ENCODE results near the gene GPC6.

Gene GPC6

DNA sequence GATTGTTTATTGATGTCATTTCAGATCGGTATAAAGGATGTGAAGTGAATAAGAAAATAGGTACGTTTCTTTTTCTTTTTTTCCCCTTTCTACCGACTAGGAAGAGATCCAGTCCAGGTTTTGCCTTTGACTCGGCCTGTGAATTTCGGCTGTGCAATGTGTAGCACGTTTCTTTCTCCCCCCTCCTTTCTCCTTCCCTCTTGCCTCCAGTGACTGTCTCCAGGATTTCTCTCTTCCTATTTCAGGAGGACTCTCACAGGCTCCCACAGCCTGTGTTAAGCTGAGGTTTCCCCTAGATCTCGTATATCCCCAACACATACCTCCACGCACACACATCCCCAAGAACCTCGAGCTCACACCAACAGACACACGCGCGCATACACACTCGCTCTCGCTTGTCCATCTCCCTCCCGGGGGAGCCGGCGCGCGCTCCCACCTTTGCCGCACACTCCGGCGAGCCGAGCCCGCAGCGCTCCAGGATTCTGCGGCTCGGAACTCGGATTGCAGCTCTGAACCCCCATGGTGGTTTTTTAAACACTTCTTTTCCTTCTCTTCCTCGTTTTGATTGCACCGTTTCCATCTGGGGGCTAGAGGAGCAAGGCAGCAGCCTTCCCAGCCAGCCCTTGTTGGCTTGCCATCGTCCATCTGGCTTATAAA, at the start of gene GPC6:
TSS of gene GPC6 (plus strand) at position 185 of the 657 bp plus-strand sequence.
- H3K4me3 ChIP-seq (ENCODE audit: low read depth, low read length), result peak within 1 kb of the TSS; percentile 86
- H3K27ac ChIP-seq, result peak within 1 kb of the TSS; percentile 95
- DNase-seq, result peak; percentile 95
- TF ChIP-seq, protein P1, sequence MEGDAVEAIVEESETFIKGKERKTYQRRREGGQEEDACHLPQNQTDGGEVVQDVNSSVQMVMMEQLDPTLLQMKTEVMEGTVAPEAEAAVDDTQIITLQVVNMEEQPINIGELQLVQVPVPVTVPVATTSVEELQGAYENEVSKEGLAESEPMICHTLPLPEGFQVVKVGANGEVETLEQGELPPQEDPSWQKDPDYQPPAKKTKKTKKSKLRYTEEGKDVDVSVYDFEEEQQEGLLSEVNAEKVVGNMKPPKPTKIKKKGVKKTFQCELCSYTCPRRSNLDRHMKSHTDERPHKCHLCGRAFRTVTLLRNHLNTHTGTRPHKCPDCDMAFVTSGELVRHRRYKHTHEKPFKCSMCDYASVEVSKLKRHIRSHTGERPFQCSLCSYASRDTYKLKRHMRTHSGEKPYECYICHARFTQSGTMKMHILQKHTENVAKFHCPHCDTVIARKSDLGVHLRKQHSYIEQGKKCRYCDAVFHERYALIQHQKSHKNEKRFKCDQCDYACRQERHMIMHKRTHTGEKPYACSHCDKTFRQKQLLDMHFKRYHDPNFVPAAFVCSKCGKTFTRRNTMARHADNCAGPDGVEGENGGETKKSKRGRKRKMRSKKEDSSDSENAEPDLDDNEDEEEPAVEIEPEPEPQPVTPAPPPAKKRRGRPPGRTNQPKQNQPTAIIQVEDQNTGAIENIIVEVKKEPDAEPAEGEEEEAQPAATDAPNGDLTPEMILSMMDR (IDR thresholded peaks at IDR 0.05; ENCODE audit: low read depth, low read length), result no peak
- H3K9me3 ChIP-seq (ENCODE audit: severe bottlenecking), result no peaks in the 10 kb centered on the region
- H3K36me3 ChIP-seq, result peaks cover 27% of the 10 kb centered on the region
- no peaks in the 10 kb centered on the region for H3K27me3 ChIP-seq (ENCODE audit: insufficient read depth, low read depth, severe bottlenecking)

DNA sequence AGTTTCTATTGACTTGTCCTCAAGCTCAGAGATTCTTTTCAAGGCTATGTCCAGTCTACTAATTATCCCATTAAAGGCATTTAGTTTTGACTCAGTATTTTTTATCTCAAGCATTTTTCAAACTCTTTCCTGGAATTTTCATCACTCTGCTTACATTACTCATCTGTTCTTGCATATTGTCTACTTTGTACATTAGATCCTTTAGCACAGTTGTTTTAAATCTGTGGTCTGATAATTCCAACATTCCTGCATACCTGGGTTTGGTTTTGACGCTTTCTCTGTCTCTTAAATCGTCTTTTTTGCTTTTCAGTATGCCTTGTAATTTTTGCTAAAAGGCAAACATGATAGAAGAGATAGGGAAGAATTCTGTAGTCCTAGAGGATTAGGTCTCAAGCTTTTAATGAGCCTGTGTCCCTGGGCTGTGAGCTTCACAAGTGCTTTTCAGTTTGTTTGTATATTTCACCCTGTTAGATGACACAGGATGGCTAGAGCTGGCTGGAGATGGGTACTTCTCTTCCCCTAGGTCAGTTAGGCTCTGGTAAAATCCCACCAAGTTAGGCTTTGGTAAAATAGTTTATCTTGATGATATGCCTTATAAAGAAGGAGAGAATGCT, 46.1 kb upstream of the GPC6 start:
- H3K9me3 ChIP-seq (ENCODE audit: severe bottlenecking), result peaks cover 3% of the 10 kb centered on the region

DNA sequence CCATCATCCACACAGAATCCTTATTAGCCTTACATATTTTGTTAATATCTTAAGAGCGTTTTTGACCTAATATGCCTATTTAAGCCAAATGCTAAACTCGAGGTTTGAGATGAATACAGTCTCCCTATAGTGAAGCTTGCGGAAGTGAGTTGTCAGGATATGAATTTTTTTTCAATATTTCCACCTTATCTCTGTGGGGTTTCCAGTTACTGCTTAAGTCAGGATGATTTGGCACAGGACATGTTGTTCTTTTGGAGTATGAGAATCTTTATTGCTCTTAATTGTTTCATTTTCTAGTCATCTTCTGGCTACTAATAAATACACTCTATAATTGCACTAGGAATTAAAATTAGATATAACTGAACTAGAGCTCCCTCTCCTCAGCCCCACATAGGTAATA, 44.2 kb upstream of the GPC6 start:
- H3K27ac ChIP-seq, result no peak overlapping the region
- no peaks in the 10 kb centered on the region for H3K36me3 ChIP-seq
- H3K9me3 ChIP-seq (ENCODE audit: severe bottlenecking), result peaks cover 5% of the 10 kb centered on the region
- no peaks in the 10 kb centered on the region for H3K27me3 ChIP-seq (ENCODE audit: insufficient read depth, low read depth, severe bottlenecking)
- no peak overlapping the region for H3K4me3 ChIP-seq (ENCODE audit: low read depth, low read length)
- TF ChIP-seq, protein P1 (IDR thresholded peaks at IDR 0.05; ENCODE audit: low read depth, low read length), result no peak
- DNase-seq, result no peak

More for the DNA sequence above, 46.1 kb upstream of the GPC6 start:
- no peak overlapping the region for H3K27ac ChIP-seq
- H3K4me3 ChIP-seq (ENCODE audit: low read depth, low read length), result no peak overlapping the region
- H3K27me3 ChIP-seq (ENCODE audit: insufficient read depth, low read depth, severe bottlenecking), result no peaks in the 10 kb centered on the region
- no peaks in the 10 kb centered on the region for H3K36me3 ChIP-seq
- TF ChIP-seq, protein P1 (IDR thresholded peaks at IDR 0.05; ENCODE audit: low read depth, low read length), result no peak
- DNase-seq, result no peak

DNA sequence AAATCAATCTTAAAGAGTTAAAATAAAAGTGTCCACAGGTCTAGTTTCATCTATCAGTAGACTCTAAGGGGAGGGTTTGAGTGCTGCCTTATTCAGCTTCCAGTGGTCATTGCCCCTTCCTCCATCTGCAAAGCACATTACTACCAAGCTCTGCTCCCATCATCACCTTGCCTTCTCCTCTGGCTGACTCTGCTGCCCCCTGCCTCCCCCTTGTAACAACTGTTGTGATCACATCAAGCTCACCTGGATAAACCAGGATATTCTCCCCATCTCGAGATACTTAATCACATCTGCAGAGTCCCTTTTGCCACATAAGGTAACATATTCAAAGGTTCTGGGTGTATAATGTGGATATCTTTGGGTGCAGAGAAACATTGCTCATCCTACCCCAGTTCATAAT, 43.3 kb upstream of the GPC6 start:
- TF ChIP-seq, protein P1 (IDR thresholded peaks at IDR 0.05; ENCODE audit: low read depth, low read length), result peak; percentile 60
- H3K27me3 ChIP-seq (ENCODE audit: insufficient read depth, low read depth, severe bottlenecking), result no peaks in the 10 kb centered on the region
- no peaks in the 10 kb centered on the region for H3K36me3 ChIP-seq
- H3K27ac ChIP-seq, result no peak overlapping the region
- DNase-seq, result peak; percentile 70
- H3K9me3 ChIP-seq (ENCODE audit: severe bottlenecking), result peaks cover 5% of the 10 kb centered on the region
- H3K4me3 ChIP-seq (ENCODE audit: low read depth, low read length), result no peak overlapping the region

DNA sequence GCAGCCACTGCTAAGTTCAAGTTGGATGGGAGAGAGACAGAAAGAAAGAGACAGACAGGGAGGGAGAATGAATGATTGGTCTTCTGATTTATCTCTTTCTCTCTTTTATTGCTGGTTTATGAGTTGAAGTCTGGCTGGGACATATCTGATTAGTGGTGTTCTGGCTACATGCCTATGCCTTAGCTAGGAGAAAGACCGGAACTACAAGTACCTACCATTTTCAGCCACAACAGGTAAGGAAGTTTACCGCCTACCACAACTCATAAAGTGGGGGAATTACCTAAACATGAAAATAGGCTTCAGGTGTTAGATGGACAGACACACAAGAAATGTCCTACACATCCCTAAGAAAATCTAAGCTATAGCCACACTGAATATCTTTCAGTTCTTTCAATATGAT, 36.6 kb upstream of the GPC6 start:
- H3K36me3 ChIP-seq, result no peaks in the 10 kb centered on the region
- peaks cover 23% of the 10 kb centered on the region for H3K9me3 ChIP-seq (ENCODE audit: severe bottlenecking)
- TF ChIP-seq, protein P1 (IDR thresholded peaks at IDR 0.05; ENCODE audit: low read depth, low read length), result no peak

More for the DNA sequence above, 36.6 kb upstream of the GPC6 start:
- no peaks in the 10 kb centered on the region for H3K27me3 ChIP-seq (ENCODE audit: insufficient read depth, low read depth, severe bottlenecking)
- H3K27ac ChIP-seq, result no peak overlapping the region
- DNase-seq, result no peak
- no peak overlapping the region for H3K4me3 ChIP-seq (ENCODE audit: low read depth, low read length)
